Measurements from ENCODE around the gene DIP2C. TPM values are rescaled to one million over a fixed set of nuclear protein-coding genes. Genes with fewer than 3 reads are reported as not detected.
"Not testable (repeated sequence)": the region's sequence is repeated elsewhere in the genome, so short reads cannot be mapped to it uniquely, and the experiment has no call there.

The DIP2C gene
- polyA plus RNA-seq, 1 of the 3 experiments (the other 2 are of a cell fraction) = 8.7 TPM

GRCh38 chr10:653991-654646 is 35.3 kb downstream of the DIP2C start:
- no peaks in the 10 kb centered on the region for H3K27me3 ChIP-seq (ENCODE audit: insufficient read depth)
- H2AFZ ChIP-seq (ENCODE audit: low read depth) = no peak overlapping the region
- peaks cover 2 to 19% of the 10 kb centered on the region in 2 experiments; a peak in 2 of 4 replicates for H3K4me1 ChIP-seq (ENCODE audit: control insufficient read depth in 1 of 2, insufficient read depth in 2 of 2, low read depth in 1 of 2, low read length in 1 of 2)
- ChIA-PET CTCF (interaction anchor here (1.6 kb wide), 1 partner anchor 136 kb away, joined by 5 read pairs; no protein-coding TSS in a partner anchor), POLR2A (no interaction called here)
- no peak overlapping the region for H3K4me3 ChIP-seq (ENCODE audit: low read depth in 2 of 2, low read length in 1 of 2)
- no peak for DNase-seq
- H3K36me3 ChIP-seq (replicated peaks in 1 of 2; ENCODE audit: control insufficient read depth in 1 of 2, insufficient read depth in 2 of 2, low read length in 1 of 2) = no peaks in the 10 kb centered on the region
- H3K4me2 ChIP-seq = no peak overlapping the region
- H3K9me3 ChIP-seq = no peaks in the 10 kb centered on the region
- 76% methylated on average over 11 of the region's 13 CpGs for WGBS (ENCODE audit: low lambda C conversion rate)
- H3K27ac ChIP-seq (ENCODE audit: low read depth in 2 of 2, low read length in 1 of 2) = no peak overlapping the region
- H3F3A ChIP-seq (replicated peaks; ENCODE audit: insufficient read depth) = no peaks in the 10 kb centered on the region
- TF ChIP-seq NRF1 (IDR thresholded peaks at IDR 0.05; ENCODE audit: low read depth, low read length) (no peak), NFIC (IDR thresholded peaks at IDR 0.05; ENCODE audit: borderline replicate concordance) (no peak), GATA2 (CRISPR knock-in tag; IDR thresholded peaks at IDR 0.05) (peak; percentile 29; the same call in 1 of the 2 replicates), TEAD4 (IDR thresholded peaks at IDR 0.05; ENCODE audit: borderline replicate concordance, insufficient read depth) (no peak)
- H3K9me2 ChIP-seq = no peaks in the 10 kb centered on the region
- no peak overlapping the region for H3K9ac ChIP-seq
- peaks cover 80% of the 10 kb centered on the region for H3K79me2 ChIP-seq (ENCODE audit: insufficient read depth)
- H4K20me1 ChIP-seq (ENCODE audit: insufficient read depth) = peaks cover 87% of the 10 kb centered on the region

- H3K4me3 ChIP-seq (ENCODE audit: low read depth in 2 of 2, low read length in 1 of 2); POLR2A ChIA-PET; H3K27me3 ChIP-seq (ENCODE audit: insufficient read depth); H3K9me2 ChIP-seq; H3K36me3 ChIP-seq (replicated peaks in 1 of 2; ENCODE audit: control insufficient read depth in 1 of 2, insufficient read depth in 2 of 2, low read length in 1 of 2); H3K27ac ChIP-seq (ENCODE audit: low read depth in 2 of 2, low read length in 1 of 2); H3K4me2 ChIP-seq; H2AFZ ChIP-seq (ENCODE audit: low read depth); H3K9me3 ChIP-seq; H3K9ac ChIP-seq; H3F3A ChIP-seq (replicated peaks; ENCODE audit: insufficient read depth); DNase-seq: not testable (repeated sequence)
- 95% methylated on average over 13 of the region's 13 CpGs for WGBS (ENCODE audit: low lambda C conversion rate)
- CTCF ChIA-PET = interaction anchor here (1.6 kb wide), 1 partner anchor 137 kb away, joined by 5 read pairs; no protein-coding TSS in a partner anchor
- peaks cover 0 to 19% of the 10 kb centered on the region in 2 experiments; a peak in 2 of 4 replicates for H3K4me1 ChIP-seq (ENCODE audit: control insufficient read depth in 1 of 2, insufficient read depth in 2 of 2, low read depth in 1 of 2, low read length in 1 of 2)
- H4K20me1 ChIP-seq (ENCODE audit: insufficient read depth) = peaks cover 88% of the 10 kb centered on the region
- peaks cover 74% of the 10 kb centered on the region for H3K79me2 ChIP-seq (ENCODE audit: insufficient read depth)
These were observed 36.5 kb downstream of the DIP2C start for GRCh38 chr10:652832-653459.

- 92% methylated on average over 13 of the region's 15 CpGs for WGBS (ENCODE audit: low lambda C conversion rate)
- peaks cover 12% of the 10 kb centered on the region for H3F3A ChIP-seq (replicated peaks; ENCODE audit: insufficient read depth)
- peaks cover 95% of the 10 kb centered on the region for H4K20me1 ChIP-seq (ENCODE audit: insufficient read depth)
- no peaks in the 10 kb centered on the region for H3K9me2 ChIP-seq
- H3K36me3 ChIP-seq (replicated peaks in 1 of 2; ENCODE audit: control insufficient read depth in 1 of 2, insufficient read depth in 2 of 2, low read length in 1 of 2) = no peaks in the 10 kb centered on the region
- peaks cover 0 to 19% of the 10 kb centered on the region in 2 experiments; a peak in 2 of 4 replicates for H3K4me1 ChIP-seq (ENCODE audit: control insufficient read depth in 1 of 2, insufficient read depth in 2 of 2, low read depth in 1 of 2, low read length in 1 of 2)
- H3K27ac ChIP-seq (ENCODE audit: low read depth in 2 of 2, low read length in 1 of 2) = no peak overlapping the region
- no peaks in the 10 kb centered on the region for H3K9me3 ChIP-seq
- CTCF ChIA-PET = interaction anchor here (1.6 kb wide), 1 partner anchor 137 kb away, joined by 5 read pairs; no protein-coding TSS in a partner anchor
- POLR2A ChIA-PET = no interaction called here
- no peak overlapping the region for H3K9ac ChIP-seq
- H3K27me3 ChIP-seq (ENCODE audit: insufficient read depth) = no peaks in the 10 kb centered on the region
- DNase-seq = no peak
- no peak overlapping the region for H3K4me2 ChIP-seq
- H2AFZ ChIP-seq (ENCODE audit: low read depth) = no peak overlapping the region
- no peak for TF ChIP-seq RCOR1 (IDR thresholded peaks at IDR 0.05; ENCODE audit: low read length)
- TF ChIP-seq GABPA (IDR thresholded peaks at IDR 0.05; ENCODE audit: low read depth) = no peak
- no peak for TF ChIP-seq YY1 (IDR thresholded peaks at IDR 0.05; ENCODE audit: low read depth)
- peaks cover 79% of the 10 kb centered on the region for H3K79me2 ChIP-seq (ENCODE audit: insufficient read depth)
- no peak overlapping the region for H3K4me3 ChIP-seq (ENCODE audit: low read depth in 2 of 2, low read length in 1 of 2)
These were observed 37.2 kb downstream of the DIP2C start for GRCh38 chr10:652233-652632.
